Measurements from ENCODE around the gene YAE1.
A peak's percentile ranks its signal among the peaks of the same experiment; 100 is the strongest.

DNA sequence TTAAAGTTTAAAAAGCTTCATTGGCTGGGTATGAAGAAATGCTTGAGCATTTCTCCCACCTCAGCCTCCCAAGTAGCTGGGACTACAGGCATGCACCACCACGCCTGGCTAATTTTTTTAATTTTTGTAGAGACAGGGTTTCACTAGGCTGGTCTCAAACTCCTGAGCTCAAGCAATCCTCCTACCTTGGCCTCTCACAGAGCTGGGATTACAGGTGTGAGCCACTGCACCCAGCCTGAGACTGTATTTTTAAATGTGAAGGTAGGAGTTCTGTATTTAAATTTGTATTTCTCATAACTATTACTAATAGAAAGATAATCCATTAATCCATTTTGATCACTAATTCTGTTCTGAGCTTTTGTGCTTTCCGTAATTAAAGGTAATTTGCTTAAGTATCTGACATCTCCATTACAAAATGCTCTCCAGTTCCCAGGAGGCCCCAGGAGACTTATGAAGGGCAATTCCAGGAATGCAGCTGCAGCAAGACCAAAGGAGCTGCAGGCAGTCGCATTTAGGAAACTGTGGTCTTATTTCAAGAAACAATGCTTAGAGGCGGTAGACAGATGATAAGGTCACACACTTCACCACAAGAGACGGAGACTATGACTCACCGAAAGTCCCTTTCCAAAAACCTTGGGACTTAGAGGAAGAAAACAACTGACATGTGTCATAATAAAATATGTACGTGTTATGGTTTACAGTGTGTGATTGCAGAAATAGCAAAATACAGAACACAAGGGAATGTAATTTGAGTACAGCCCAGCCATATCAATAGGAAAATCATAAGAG, 23.3 kb downstream of the YAE1 start:
- TF ChIP-seq POLR2A (IDR thresholded peaks at IDR 0.05) (no peak), CTCF (IDR thresholded peaks at IDR 0.05) (no peak), POLR2AphosphoS5 (IDR thresholded peaks at IDR 0.05) (peak in 1 of 3 donors; percentile 19)

All from breast epithelium (tissue), 3 donors.